Glutamatergic neuron (in vitro differentiated cells): ENCODE measurements around the gene SSRP1. TPM values are rescaled to one million over a fixed set of nuclear protein-coding genes. Genes with fewer than 3 reads are reported as not detected.
A peak's percentile ranks its signal among the peaks of the same experiment; 100 is the strongest.
"Not testable (repeated sequence)": the region's sequence is repeated elsewhere in the genome, so short reads cannot be mapped to it uniquely, and the experiment has no call there.

ENCODE experiments used
- DNase-seq: peaks from one replicate; pipeline ENCODE4 v3.0.0; 2022
- H3K27ac Mint-ChIP-seq: one replicate; pipeline ENCODE4 v1.8.0; 2020; ENCODE audit warnings: mild to moderate bottlenecking, mixed read lengths, inconsistent platforms; ENCODE audit not compliant: unreplicated experiment
- H3K27me3 Mint-ChIP-seq: one replicate; pipeline ENCODE4 v1.8.0; 2020; ENCODE audit warnings: mild to moderate bottlenecking, moderate library complexity, mixed read lengths, inconsistent platforms; ENCODE audit not compliant: unreplicated experiment
- H3K36me3 Mint-ChIP-seq: one replicate; pipeline ENCODE4 v1.8.0; 2020; ENCODE audit warnings: mild to moderate bottlenecking, mixed read lengths, inconsistent platforms; ENCODE audit not compliant: unreplicated experiment
- H3K4me1 Mint-ChIP-seq: one replicate; pipeline ENCODE4 v1.8.0; 2020; ENCODE audit warnings: mild to moderate bottlenecking, low read depth, mixed read lengths, inconsistent platforms; ENCODE audit not compliant: unreplicated experiment
- H3K4me3 Mint-ChIP-seq: one replicate; pipeline ENCODE4 v1.8.0; 2020; ENCODE audit warnings: mild to moderate bottlenecking, mixed read lengths, inconsistent platforms; ENCODE audit not compliant: unreplicated experiment
- H3K9me3 Mint-ChIP-seq: one replicate; pipeline ENCODE4 v1.8.0; 2020; ENCODE audit warnings: mild to moderate bottlenecking, moderate library complexity, mixed read lengths, inconsistent platforms; ENCODE audit not compliant: unreplicated experiment
- CTCF ChIP-seq: fragments of 200-600 bp; sonication (generic); IDR thresholded peaks from one replicate; pipeline ENCODE4 v1.5.0; 2021; ENCODE audit not compliant: partially characterized antibody, unreplicated experiment
- total RNA-seq: library from RNA; stranded (reverse); fragmentation: NEBNext Ultra II Directional; extraction: Animal tissue kit (Norgen Biotek cat#: 25700); gene quantifications from one replicate; pipeline ENCODE4 v1.2.1, GENCODE V29; 2021; ENCODE audit not compliant: unreplicated experiment

SSRP1 gene
- total RNA-seq, 1 donor from 2014 or later = 91.4 TPM

GRCh38 chr11:57363131-57364080 lies 27.7 kb upstream of the SSRP1 start:
- no peak overlapping the region for H3K27ac Mint-ChIP-seq
- peaks cover 19% of the 10 kb centered on the region for H3K27me3 Mint-ChIP-seq
- H3K9me3 Mint-ChIP-seq = peaks cover 21% of the 10 kb centered on the region
- H3K36me3 Mint-ChIP-seq = peaks cover 32% of the 10 kb centered on the region
- H3K4me1 Mint-ChIP-seq = peaks cover 5% of the 10 kb centered on the region
- TF ChIP-seq CTCF = no peak
- no peak overlapping the region for H3K4me3 Mint-ChIP-seq
- no peak for DNase-seq

- H3K27me3 Mint-ChIP-seq = peaks cover 20% of the 10 kb centered on the region
- H3K4me3 Mint-ChIP-seq = no peak overlapping the region
- H3K4me1 Mint-ChIP-seq = peaks cover 5% of the 10 kb centered on the region
- DNase-seq = no peak
- peaks cover 19% of the 10 kb centered on the region for H3K9me3 Mint-ChIP-seq
- TF ChIP-seq CTCF = no peak
- no peak overlapping the region for H3K27ac Mint-ChIP-seq
- peaks cover 31% of the 10 kb centered on the region for H3K36me3 Mint-ChIP-seq
Observed at GRCh38 chr11:57361926-57362325, 26.2 kb upstream of the SSRP1 start.

- Mint-ChIP-seq H3K27me3 (peaks cover 20% of the 10 kb centered on the region), H3K36me3 (peaks cover 26% of the 10 kb centered on the region), H3K9me3 (peaks cover 19% of the 10 kb centered on the region)
- not testable (repeated sequence) for H3K27ac Mint-ChIP-seq, H3K4me3 Mint-ChIP-seq, H3K4me1 Mint-ChIP-seq, DNase-seq
Observed at GRCh38 chr11:57361420-57361819, 25.7 kb upstream of the SSRP1 start.

GRCh38 chr11:57360991-57361390 lies 25.3 kb upstream of the SSRP1 start:
- Mint-ChIP-seq H3K9me3 (peaks cover 20% of the 10 kb centered on the region), H3K27ac (peak overlapping the region; percentile 68)
- no peak for TF ChIP-seq CTCF

GRCh38 chr11:57359896-57360690 lies 24.4 kb upstream of the SSRP1 start:
- Mint-ChIP-seq H3K27me3 (peaks cover 19% of the 10 kb centered on the region), H3K9me3 (peaks cover 18% of the 10 kb centered on the region), H3K27ac (no peak overlapping the region), H3K36me3 (peaks cover 14% of the 10 kb centered on the region), H3K4me3 (no peak overlapping the region), H3K4me1 (peaks cover 5% of the 10 kb centered on the region)
- TF ChIP-seq CTCF = no peak
- DNase-seq = no peak

More at GRCh38 chr11:57360991-57361390, 25.3 kb upstream of the SSRP1 start:
- peaks cover 20% of the 10 kb centered on the region for H3K27me3 Mint-ChIP-seq
- peaks cover 5% of the 10 kb centered on the region for H3K4me1 Mint-ChIP-seq
- no peak overlapping the region for H3K4me3 Mint-ChIP-seq
- no peak for DNase-seq
- H3K36me3 Mint-ChIP-seq = peaks cover 22% of the 10 kb centered on the region
